Measurements from ENCODE around the gene FSTL5.

Gene FSTL5

DNA sequence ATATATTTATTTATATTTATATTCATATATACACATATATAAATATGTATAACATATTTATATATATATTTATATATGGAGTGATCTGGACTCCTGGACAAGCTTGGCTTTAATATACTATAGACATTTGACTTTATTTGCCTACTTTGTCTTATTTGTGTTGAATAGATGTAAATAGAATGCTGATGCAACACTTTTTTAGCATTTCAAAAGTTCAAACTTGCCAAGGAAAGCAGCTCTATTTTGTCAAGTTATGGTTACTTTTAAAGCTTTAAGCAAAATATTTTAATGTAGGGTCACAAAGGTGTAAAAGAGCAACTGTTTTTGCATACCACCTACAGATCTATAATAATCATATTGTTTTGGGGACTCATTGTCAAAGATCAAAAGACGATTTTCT lies 61.1 kb downstream of the FSTL5 start:
- DNase-seq: no peak

- DNase-seq: no peak
Observed at GRCh38 chr4:162101337-162101736, 62.5 kb downstream of the FSTL5 start.

GRCh38 chr4:162075726-162076125 lies 88.1 kb downstream of the FSTL5 start:
- no peak for DNase-seq

DNA sequence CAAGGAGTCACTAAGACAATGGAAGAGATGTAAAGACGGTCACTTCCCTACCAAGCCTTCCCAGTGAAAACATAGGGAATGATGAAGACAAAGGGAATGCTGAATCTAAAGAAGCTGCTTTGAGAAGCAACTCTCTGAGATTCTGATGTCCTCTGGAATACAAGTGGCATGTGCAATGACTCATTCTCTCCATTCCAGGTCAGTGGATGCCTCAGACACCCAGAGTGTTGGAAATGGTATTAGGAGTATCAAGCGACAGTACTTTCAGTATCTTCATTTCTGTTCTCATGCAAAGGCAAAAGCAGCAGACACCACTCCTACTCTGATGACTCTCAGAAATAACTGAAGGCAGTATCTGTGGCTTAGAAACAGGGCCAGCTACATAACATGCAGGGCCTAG lies 102.6 kb downstream of the FSTL5 start:
- no peak for DNase-seq

GRCh38 chr4:162059656-162060055 lies 104.1 kb downstream of the FSTL5 start:
- no peak for DNase-seq

DNA sequence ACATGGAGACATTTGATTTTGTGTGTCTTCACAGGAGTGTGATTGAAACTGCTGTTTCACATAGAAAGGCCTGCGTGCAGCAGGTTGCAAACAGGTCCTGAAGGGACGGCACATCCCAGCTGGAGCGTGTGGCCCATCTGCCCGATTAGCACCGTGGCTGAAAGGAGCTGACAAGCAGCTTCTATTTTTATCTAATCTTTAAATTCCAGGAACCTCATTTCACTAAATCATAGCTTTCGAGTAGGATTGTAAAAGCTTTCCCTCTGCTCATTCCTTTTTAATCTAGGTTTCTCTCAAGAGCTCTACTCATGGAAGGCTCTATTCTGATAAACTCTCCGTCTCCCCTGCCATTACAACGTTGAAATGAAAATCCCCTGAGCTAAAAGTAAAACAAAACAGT lies 106.8 kb downstream of the FSTL5 start:
- DNase-seq: no peak

DNA sequence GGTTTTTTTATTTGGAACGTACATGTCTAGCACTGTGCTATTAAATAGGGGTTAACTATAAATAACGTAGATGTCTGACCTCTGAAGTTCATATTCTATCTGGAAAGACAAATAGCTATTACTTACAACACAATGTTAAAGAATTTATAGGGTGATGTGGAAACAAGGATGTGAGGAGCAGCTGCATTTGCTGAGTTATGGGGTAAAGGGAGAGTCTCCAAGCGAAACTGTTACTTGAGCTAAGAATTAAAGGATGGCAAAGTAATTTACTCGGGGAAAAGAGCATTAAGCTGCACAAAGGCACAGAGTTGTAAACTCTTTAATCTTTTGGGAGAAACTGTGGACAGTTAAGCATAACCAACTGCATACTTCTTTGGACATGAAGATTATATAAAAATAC lies 117.7 kb downstream of the FSTL5 start:
- no peak for DNase-seq

DNA sequence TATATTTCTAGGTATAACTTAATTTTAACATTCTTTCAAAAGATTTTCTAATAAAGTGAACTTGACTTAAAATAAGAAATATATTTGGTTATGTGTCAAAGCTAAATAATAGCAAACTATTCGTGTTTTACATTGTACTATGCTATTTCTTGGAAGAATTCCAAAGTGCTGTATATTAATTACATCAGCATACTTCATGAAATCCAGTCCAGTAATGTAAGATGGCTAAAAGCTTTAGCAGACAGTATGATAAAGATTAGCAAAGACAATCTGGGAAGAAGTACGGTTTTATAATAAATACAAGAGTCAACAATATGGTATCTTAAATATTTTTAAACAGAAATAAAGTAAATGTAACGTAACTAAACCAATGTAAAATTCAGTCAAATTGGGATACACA lies 125.7 kb downstream of the FSTL5 start:
- DNase-seq: no peak

DNA sequence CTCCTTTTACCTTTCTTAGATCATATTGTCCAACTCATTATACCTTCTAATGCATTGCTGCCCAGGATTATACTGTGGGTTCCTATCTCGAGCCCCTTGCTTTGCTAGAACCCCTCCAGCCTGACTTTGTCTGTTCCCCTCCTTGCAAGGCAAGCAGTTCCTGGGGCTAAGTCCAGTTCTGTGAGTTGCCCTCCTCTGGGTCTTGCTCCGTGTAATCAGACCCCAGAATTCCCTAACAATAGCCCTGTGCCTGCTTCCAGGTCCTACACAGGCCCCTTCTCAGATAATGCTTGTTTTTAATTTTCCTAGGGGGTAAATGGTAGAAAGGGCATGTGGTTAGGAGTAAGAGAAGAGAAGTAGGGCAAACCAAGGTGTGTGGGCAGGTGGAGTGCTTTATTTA lies 145.9 kb downstream of the FSTL5 start:
- DNase-seq: no peak

- no peak for DNase-seq
Observed at GRCh38 chr4:162016991-162017390, 146.8 kb downstream of the FSTL5 start.

DNA sequence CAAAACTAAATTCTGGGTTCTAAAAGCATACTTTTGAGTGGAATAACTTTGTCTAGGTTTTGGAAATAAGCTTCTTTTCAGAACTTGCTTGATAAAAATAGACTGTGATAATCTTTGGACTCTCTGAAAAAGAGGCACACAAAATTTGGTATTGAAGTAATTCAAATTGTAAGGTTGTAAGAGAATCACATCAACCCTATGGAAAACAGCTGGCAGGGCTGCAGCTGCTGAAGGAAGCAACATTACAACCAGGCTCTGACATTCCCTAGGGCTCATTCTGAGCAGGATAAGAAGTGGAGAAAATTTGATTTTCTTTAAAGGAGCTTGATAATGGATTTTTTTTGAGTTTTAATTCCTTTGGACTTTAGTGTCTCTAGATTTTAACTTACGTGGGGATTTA lies 147.6 kb downstream of the FSTL5 start:
- no peak for DNase-seq

- DNase-seq: no peak
Observed at GRCh38 chr4:162015090-162015489, 148.7 kb downstream of the FSTL5 start.

DNA sequence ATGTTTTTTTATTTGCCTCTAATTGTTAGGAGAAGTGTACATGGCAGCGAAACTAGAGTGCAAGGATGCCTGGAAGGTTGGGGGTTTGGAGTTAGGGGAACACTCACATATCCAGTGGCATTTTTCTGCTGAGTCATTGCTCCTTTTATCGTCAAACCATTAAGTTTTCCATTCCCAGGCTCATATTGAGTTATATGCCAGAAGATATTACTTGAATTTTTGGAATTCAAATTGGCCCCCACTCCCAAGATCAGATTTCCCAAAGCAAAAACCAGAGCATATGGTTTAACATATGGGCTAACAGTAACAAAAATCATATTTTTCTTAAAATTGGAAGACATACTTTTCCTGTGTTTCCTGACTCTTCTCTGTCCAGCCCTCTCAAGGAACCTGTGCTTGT lies 152.7 kb downstream of the FSTL5 start:
- no peak for DNase-seq

DNA sequence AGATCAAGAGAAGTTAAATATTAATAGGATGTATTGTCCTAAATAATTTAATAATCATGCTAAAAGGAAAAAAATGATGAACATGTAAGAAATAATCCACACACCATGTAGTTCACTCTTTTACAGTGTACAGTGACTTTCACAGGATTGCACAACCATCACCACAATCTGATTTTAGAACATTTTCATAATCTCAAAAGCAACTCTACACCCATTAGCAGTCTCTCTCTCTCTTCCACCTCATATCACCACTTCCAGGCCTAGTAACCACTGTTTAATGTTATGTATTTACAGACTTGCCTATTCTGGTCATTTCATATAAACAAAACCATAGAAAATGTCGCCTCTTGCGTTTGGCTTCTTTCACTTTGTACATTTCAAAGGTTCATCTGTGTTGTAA lies 153.4 kb downstream of the FSTL5 start:
- no peak for DNase-seq

- DNase-seq: no peak
Observed at GRCh38 chr4:161992317-161992716, 171.5 kb downstream of the FSTL5 start.

GRCh38 chr4:161991811-161992210 lies 172.0 kb downstream of the FSTL5 start:
- no peak for DNase-seq

GRCh38 chr4:161990721-161991120 lies 173.1 kb downstream of the FSTL5 start:
- no peak for DNase-seq

GRCh38 chr4:161988946-161989345 lies 174.9 kb downstream of the FSTL5 start:
- DNase-seq: no peak

- no peak for DNase-seq
Observed at GRCh38 chr4:161987611-161988010, 176.2 kb downstream of the FSTL5 start.

DNA sequence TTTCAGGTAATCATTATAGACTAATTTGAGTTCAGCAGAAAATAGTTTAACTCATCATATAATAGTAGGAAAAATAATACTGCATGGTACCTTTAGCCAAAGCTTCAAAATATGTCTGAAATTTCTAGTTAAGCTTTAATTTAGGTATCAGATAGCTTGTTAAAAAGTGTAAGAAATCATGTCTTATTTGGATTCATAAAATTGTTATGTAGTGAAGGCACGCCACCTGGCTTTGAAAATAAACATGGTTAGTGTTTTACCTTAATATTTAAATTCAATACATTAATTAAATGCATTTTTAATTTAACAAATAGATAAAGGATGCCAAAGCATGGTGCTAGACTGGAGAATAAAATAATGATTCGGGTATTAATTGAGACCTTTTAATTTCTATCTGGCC lies 211.4 kb downstream of the FSTL5 start:
- DNase-seq: no peak

- no peak for DNase-seq
Observed at GRCh38 chr4:161949946-161950725, 213.7 kb downstream of the FSTL5 start.

GRCh38 chr4:161948026-161948770 lies 215.6 kb downstream of the FSTL5 start:
- DNase-seq: no peak

DNA sequence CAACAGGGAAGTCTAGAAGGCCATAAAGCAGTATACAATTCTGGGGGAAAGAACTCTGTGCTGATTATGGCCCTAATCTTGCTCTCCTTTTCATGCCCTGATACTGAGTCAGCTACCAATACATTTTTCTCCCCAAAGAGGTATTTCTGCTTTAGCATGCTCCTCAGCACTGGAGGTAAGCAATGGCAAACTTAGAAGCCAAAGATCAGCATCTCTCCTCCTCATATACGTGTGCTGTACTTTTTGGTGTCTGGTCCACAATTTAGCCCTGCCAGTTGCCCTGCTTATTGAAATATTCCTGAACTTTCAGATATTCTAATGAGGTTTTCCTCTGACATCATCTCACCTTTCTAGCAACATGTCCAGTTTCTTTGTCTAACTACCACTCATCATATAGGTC lies 226.2 kb downstream of the FSTL5 start:
- no peak for DNase-seq
